Left lung (tissue), 10 donors: ENCODE data around the gene PCED1A. TPM values are rescaled to one million over a fixed set of nuclear protein-coding genes. Genes with fewer than 3 reads are reported as not detected.
"Not testable (repeated sequence)": the region's sequence is repeated elsewhere in the genome, so short reads cannot be mapped to it uniquely, and the experiment has no call there.

Experiments
- ATAC-seq: fragments of 200-7000 bp; cut with Tn5 transposase; one replicate; pipeline ENCODE4 v1.9.1; 2020; ENCODE audit warnings: moderate library complexity
- DNase-seq, 4 donors: peaks; one replicate each; pipeline ENCODE4 v3.0.0-alpha.2; 2013 to 2020
- H3K27ac ChIP-seq, 2 donors: fragments of 200-600 bp; sonication (generic) in 1 of 2; one replicate each; pipeline versions ENCODE4 v1.5.0 to v1.8.0; 2020 to 2021
- H3K27me3 ChIP-seq, 2 donors: fragments of 200-600 bp; sonication (generic) in 1 of 2; one replicate each; pipeline versions ENCODE4 v1.5.0 to v1.8.0; 2020 to 2021
- H3K36me3 ChIP-seq, 2 donors: fragments of 200-600 bp; sonication (generic) in 1 of 2; one replicate each; pipeline versions ENCODE4 v1.5.0 to v1.8.0; 2020 to 2021
- H3K4me1 ChIP-seq, 2 donors: fragments of 200-600 bp; one replicate each; pipeline ENCODE4 v1.8.0; 2021
- H3K4me3 ChIP-seq, 2 donors: fragments of 200-600 bp; sonication (generic) in 1 of 2; one replicate each; pipeline versions ENCODE4 v1.5.0 to v1.8.0; 2020 to 2021; ENCODE audit warnings: mild to moderate bottlenecking in 1 of 2
- H3K9me3 ChIP-seq, 2 donors: fragments of 200-600 bp; sonication (generic) in 1 of 2; one replicate each; pipeline versions ENCODE4 v1.5.0 to v1.8.0; 2020 to 2021
- intact Hi-C, 2 donors: fragments of 100-400 bp; cut with DNase I; formaldehyde crosslinking; loops; one replicate each; pipeline versions ENCODE4 v1.11.2 to v1.14.2; 2022
- polyA plus RNA-seq, 6 donors: library from polyadenylated mRNA; unstranded; fragments of 120-200 nt; gene quantifications; one replicate each; pipeline ENCODE4 v1.2.1, GENCODE V29; 2013; ENCODE audit not compliant: insufficient read length in 6 of 6
- total RNA-seq, 2 donors: library from RNA; stranded (reverse); fragmentation: NEBNext Ultra II Directional; extraction: Animal tissue kit (Norgen Biotek cat#: 25700); gene quantifications; one replicate each; pipeline ENCODE4 v1.2.1, GENCODE V29; 2021
- TF ChIP-seq, protein P1 (sequence below), 2 donors: fragments of 200-600 bp; sonication (generic) in 1 of 2; IDR thresholded peaks; one replicate each; pipeline versions ENCODE4 v1.5.0 to v1.8.0; 2021; ENCODE audit warnings: antibody characterized with exemption in 2 of 2
- donor health status: DM: no; HTN: yes; CAD: no.
- donor health status: DM: no; HTN: no; CAD: no.

PCED1A gene
- total and polyA plus RNA-seq, 8 donors = 34.3 to 66.7 (median 55.8) TPM

DNA sequence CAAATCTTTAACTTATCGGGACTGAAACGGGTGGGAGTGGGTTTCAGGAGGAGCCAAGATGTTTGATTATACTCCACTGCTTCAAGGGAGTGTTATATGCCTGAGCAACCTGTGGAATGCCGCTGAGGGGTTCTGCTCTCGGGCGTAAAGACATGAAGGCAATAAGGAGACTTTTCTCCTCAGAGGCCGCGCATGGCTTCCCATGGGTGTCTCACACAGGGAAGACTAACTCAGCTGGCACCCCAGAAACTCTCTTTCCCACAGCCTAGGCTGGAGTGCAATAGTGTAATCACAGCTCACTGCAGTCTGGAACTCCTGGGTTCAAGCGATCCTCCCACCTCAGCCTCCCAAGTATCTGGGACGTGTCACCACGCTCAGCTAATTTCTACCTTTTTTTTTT is 30.8 kb downstream of the PCED1A start:
- intact Hi-C loops = no loop called here
- Histone ChIP-seq H3K27ac (no peak overlapping the region), H3K4me3 (no peak overlapping the region), H3K9me3 (peaks cover 0 to 6% of the 10 kb centered on the region in 2 donors), H3K36me3 (no peaks in the 10 kb centered on the region), H3K27me3 (peaks cover 24 to 75% of the 10 kb centered on the region in 2 donors), H3K4me1 (no peaks in the 10 kb centered on the region)
- TF ChIP-seq, protein P1, sequence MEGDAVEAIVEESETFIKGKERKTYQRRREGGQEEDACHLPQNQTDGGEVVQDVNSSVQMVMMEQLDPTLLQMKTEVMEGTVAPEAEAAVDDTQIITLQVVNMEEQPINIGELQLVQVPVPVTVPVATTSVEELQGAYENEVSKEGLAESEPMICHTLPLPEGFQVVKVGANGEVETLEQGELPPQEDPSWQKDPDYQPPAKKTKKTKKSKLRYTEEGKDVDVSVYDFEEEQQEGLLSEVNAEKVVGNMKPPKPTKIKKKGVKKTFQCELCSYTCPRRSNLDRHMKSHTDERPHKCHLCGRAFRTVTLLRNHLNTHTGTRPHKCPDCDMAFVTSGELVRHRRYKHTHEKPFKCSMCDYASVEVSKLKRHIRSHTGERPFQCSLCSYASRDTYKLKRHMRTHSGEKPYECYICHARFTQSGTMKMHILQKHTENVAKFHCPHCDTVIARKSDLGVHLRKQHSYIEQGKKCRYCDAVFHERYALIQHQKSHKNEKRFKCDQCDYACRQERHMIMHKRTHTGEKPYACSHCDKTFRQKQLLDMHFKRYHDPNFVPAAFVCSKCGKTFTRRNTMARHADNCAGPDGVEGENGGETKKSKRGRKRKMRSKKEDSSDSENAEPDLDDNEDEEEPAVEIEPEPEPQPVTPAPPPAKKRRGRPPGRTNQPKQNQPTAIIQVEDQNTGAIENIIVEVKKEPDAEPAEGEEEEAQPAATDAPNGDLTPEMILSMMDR (IDR thresholded peaks at IDR 0.05) = no peak
- DNase-seq (no peak), ATAC-seq (no peak)

DNA sequence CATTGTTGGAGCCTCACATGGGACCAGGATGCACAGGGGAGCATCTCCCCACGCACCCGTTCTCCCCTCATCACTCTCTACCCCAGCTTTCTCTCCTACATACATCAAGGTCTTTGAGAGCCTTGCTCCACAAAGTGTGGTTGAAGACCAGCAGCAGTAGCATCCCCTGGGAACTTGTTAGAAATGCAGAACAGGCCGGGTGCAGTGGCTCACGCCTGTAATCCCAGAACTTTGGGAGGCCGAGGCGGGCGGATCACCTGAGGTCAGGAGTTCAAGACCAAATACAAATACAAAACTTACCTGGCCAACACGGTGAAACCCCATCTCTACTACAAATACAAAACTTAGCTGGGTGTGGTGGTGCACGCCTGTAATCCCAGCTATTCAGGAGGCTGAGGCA is 32.5 kb downstream of the PCED1A start:
- H3K27ac ChIP-seq, ATAC-seq, DNase-seq, H3K4me1 ChIP-seq, H3K36me3 ChIP-seq, H3K9me3 ChIP-seq, H3K4me3 ChIP-seq, intact Hi-C loops: not testable (repeated sequence)
- H3K27me3 ChIP-seq = peaks cover 36 to 93% of the 10 kb centered on the region in 2 donors

DNA sequence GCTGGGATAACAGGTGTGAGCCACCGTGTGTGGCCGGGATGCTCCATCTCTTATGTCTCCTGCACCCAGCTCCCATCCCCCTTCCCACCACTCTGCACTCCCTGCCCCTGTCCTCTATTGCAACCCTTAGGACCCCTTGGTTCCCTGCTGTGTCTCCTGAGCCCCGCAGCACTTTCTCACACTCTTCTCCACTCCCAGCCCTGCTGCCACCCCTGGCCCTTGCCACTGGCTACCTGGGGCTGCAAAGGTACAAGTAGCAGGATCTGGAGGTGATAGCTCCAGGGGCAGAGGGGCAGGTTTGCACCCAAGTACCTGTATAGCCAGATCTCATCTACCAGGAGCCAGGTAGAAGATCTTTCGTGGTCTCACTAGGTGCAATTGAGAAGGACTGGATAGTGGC is 33.4 kb downstream of the PCED1A start:
- TF ChIP-seq, protein P1 (IDR thresholded peaks at IDR 0.05) = no peak
- Histone ChIP-seq H3K4me1 (no peaks in the 10 kb centered on the region), H3K36me3 (no peaks in the 10 kb centered on the region), H3K4me3 (no peak overlapping the region), H3K27me3 (peaks cover 40 to 99% of the 10 kb centered on the region in 2 donors), H3K27ac (no peak overlapping the region), H3K9me3 (peaks cover 0 to 3% of the 10 kb centered on the region in 2 donors)
- intact Hi-C loops = no loop called here
- DNase-seq (no peak), ATAC-seq (no peak)

DNA sequence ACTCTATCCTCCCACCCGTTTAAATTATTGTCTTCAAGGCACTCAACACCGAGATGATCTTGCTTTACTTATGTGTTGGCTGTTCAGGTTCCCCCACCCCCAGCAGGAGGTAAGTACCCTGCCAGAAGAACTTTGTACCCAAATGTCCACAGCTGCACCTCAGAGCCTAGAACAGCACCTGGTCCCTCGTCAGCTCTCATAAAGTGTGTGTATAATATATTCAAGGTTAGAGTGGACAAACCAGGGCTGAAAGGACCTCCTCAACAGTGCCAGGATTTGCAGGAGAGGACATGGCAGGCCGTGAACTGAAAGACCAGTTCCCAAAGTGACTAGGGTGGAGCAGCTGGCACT is 34.1 kb downstream of the PCED1A start:
- H3K36me3 ChIP-seq = no peaks in the 10 kb centered on the region
- ATAC-seq = no peak
- no peak for DNase-seq
- H3K4me3 ChIP-seq = no peak overlapping the region
- TF ChIP-seq, protein P1 (IDR thresholded peaks at IDR 0.05) = no peak
- peaks cover 47 to 99% of the 10 kb centered on the region in 2 donors for H3K27me3 ChIP-seq
- peaks cover 0 to under 1% of the 10 kb centered on the region in 2 donors for H3K4me1 ChIP-seq
- no peak overlapping the region for H3K27ac ChIP-seq
- no peaks in the 10 kb centered on the region for H3K9me3 ChIP-seq
- intact Hi-C loops = no loop called here

DNA sequence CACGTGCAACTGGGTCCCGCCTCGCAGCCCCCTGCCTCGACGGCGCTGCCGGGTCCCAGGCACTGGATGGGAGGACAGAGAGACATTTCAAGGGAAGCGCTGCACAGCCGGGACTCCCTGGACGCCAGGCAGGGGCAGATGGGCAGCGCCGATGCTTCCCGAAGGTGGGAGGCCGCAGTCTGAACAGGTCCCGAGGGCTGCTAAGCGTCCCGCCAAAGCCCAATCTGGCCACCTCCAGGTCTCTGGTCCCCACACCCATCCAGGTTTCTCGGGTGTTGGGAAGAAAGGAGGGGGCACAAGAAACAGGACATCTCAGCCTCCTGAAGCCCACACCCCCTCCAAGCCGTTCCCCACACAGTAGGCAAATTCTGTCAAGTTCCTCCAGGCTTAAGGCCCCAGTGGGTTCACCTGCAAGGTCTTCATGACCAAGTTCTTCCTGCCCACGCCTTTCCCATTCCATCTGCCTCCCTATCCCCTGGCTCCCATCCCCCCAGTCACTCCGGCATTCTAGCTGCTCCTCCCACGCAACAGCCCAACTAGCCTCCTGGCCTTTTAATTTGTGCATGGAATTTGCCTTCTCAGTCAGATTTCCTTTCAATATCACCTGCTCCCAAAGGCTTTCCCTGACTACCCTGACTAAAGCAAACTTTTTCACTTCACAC is 34.6 kb downstream of the PCED1A start:
- H3K27me3 ChIP-seq = peaks cover 52 to 99% of the 10 kb centered on the region in 2 donors
- DNase-seq = peak in 1 of 4 donors; percentile 76
- H3K4me3 ChIP-seq = no peak overlapping the region
- intact Hi-C loops = no loop called here
- H3K9me3 ChIP-seq = no peaks in the 10 kb centered on the region
- TF ChIP-seq, protein P1 (IDR thresholded peaks at IDR 0.05) = no peak
- peaks cover 0 to 6% of the 10 kb centered on the region in 2 donors for H3K4me1 ChIP-seq
- no peak overlapping the region for H3K27ac ChIP-seq
- ATAC-seq = no peak
- no peaks in the 10 kb centered on the region for H3K36me3 ChIP-seq
